Stimulated activated naive CD8-positive, alpha-beta T cell treated with anti-CD3 and anti-CD28 coated beads, Interleukin-15, Interleukin-2, amounts not matched to agents 100 U/mL and 50 U/mL, for 24 hours (primary cell): ENCODE results near the gene PGAM4.
"Not testable (repeated sequence)": the region's sequence is repeated elsewhere in the genome, so short reads cannot be mapped to it uniquely, and the experiment has no call there.

ENCODE experiments used
- ATAC-seq: fragments of 150-1000 bp; cut with Tn5 transposase; one replicate; pipeline ENCODE4 v1.10.0; 2021
- DNase-seq: peaks from one replicate; pipeline ENCODE4 v3.0.0; 2021

The PGAM4 gene

GRCh38 chrX:77969538-77969937 is at the start of gene PGAM4:
PGAM4 (minus strand) TSS chrX:77969638; CDS start chrX:77969638, 0 bp downstream.
- no peak for ATAC-seq
- no peak for DNase-seq

- ATAC-seq = no peak
- no peak for DNase-seq
These were observed 42.4 kb upstream of the PGAM4 start for GRCh38 chrX:78011846-78012245.

GRCh38 chrX:77979870-77980269 is 10.4 kb upstream of the PGAM4 start:
- ATAC-seq = no peak
- no peak for DNase-seq

- DNase-seq (no peak), ATAC-seq (no peak)
These were observed 8.1 kb upstream of the PGAM4 start for GRCh38 chrX:77977518-77977917.

GRCh38 chrX:77977095-77977494 is 7.7 kb upstream of the PGAM4 start:
- DNase-seq (no peak), ATAC-seq (no peak)

- DNase-seq (no peak), ATAC-seq (no peak)
These were observed 6.3 kb upstream of the PGAM4 start for GRCh38 chrX:77975755-77976154.

- ATAC-seq = no peak
- no peak for DNase-seq
These were observed 1.8 kb downstream of the PGAM4 start for GRCh38 chrX:77967631-77968030.

- no peak for DNase-seq
- no peak for ATAC-seq
These were observed 3.1 kb downstream of the PGAM4 start for GRCh38 chrX:77966361-77966760.

GRCh38 chrX:77962068-77962902 is 7.2 kb downstream of the PGAM4 start:
- ATAC-seq (peak; percentile 52), DNase-seq (no peak)

- ATAC-seq = no peak
- no peak for DNase-seq
These were observed 8.4 kb downstream of the PGAM4 start for GRCh38 chrX:77961063-77961462.

- peak; percentile 55 for ATAC-seq
- DNase-seq = no peak
These were observed 8.9 kb downstream of the PGAM4 start for GRCh38 chrX:77960567-77960966.

- DNase-seq (no peak), ATAC-seq (no peak)
These were observed 15.7 kb downstream of the PGAM4 start for GRCh38 chrX:77953708-77954107.

- ATAC-seq (no peak), DNase-seq (no peak)
These were observed 16.1 kb downstream of the PGAM4 start for GRCh38 chrX:77953302-77953701.

GRCh38 chrX:77952173-77952572 is 17.3 kb downstream of the PGAM4 start:
- DNase-seq (no peak), ATAC-seq (no peak)

- no peak for ATAC-seq
- DNase-seq = no peak
These were observed 19.6 kb downstream of the PGAM4 start for GRCh38 chrX:77949840-77950239.

- ATAC-seq (no peak), DNase-seq (no peak)
These were observed 22.9 kb downstream of the PGAM4 start for GRCh38 chrX:77946571-77946970.

GRCh38 chrX:77945910-77946545 is 23.4 kb downstream of the PGAM4 start:
- ATAC-seq (no peak), DNase-seq (no peak)

GRCh38 chrX:77945031-77945430 is 24.4 kb downstream of the PGAM4 start:
- DNase-seq, ATAC-seq: not testable (repeated sequence)

GRCh38 chrX:77938083-77938680 is 31.3 kb downstream of the PGAM4 start:
- no peak for ATAC-seq
- no peak for DNase-seq

- DNase-seq (no peak), ATAC-seq (no peak)
These were observed 32.1 kb downstream of the PGAM4 start for GRCh38 chrX:77937291-77937690.

GRCh38 chrX:77936299-77936698 is 33.1 kb downstream of the PGAM4 start:
- no peak for ATAC-seq
- no peak for DNase-seq

GRCh38 chrX:77935886-77936285 is 33.6 kb downstream of the PGAM4 start:
- DNase-seq (no peak), ATAC-seq (no peak)

- no peak for DNase-seq
- ATAC-seq = no peak
These were observed 38.9 kb downstream of the PGAM4 start for GRCh38 chrX:77930581-77930980.
